NCI-H510A (cell line): Measurements from ENCODE around the gene IL17C.
A peak's percentile ranks its signal among the peaks of the same experiment; 100 is the strongest.

Experiments
- DNase-seq: peaks from one replicate; lab custom pipeline; 2025; lab: John Stamatoyannopoulos, UW

Gene IL17C

DNA sequence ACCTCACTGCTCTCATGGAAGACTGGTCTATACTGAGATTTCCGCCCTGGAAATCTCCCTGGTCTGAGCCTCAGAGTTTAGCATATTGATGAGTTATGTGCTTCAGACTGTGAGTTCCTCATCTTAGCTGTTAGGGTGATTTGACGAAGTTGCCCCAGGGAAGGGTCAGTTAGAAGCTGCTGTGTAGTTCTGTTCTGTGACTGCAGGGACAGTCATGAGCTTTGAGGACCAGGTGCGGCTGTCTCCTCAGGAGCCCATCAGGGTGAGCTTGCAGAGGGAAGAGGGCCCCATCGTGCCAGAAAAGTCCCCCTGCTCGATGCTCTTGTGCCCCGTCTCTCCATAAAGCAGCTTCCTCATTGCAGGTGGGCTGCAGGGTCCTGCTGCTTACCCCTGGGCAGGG is 28.3 kb upstream of the IL17C start:
- no peak for DNase-seq

DNA sequence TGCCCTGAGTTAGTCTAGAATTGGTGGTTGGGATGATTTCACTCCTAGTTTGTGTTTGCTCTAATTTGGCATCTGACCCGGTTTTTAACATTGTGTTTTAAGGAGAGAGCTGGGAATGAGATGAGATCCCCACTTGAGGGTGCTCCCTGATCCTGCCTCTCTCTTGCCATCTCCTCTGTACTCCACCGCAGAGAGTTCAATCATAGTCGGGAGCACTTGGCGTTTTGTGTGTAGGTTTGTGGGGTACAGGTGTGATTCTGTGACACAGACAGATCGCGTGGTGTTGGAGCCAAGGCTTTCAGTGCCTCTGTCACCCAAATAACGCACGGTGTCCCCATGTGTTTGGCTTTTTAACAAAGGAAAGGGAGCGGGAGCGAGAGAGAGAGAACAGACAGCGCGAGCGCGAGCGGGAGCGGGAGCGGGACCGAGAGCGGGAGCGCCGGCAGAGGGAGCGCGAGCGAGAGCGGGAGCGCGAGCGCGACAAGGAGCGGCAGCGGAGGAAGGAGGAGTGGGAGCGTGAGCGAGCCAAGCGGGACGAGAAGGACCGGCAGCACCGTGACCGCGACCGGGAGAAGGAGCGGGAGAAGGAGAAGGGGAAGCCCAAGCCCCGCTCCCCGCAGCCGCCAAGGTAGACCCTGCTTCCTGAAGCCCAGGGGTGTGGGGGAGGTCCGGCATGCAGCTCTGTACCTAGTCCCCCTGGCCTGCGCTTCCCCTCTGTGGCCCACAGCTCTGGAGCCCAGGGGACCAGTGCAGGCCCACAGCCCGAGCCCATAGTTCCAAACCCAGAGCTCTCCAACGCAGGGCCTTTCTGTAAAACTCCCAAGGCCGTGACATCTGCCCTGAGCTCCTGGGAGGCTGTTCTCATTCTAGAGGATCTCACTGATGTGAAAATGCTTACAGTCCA is 27.2 kb upstream of the IL17C start:
- no peak for DNase-seq

DNA sequence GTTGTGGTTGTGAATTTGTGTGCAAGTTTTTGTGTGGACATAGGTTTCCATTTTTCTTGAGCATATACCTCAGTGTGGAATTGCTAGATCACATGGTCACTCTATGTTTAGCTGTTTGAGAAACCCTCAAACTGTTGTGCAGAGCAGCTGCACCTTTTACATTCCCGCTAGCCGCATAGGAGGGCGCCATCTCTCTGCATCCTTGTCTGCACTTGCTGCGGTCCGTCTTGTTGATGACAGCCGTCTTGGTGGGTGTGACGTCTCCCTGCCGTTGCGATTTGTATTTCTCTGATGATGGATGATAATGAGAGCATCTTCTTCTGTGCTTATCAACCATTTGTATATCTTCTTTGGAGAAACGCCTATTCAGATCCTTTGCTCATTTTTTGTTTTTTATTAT is 25.1 kb upstream of the IL17C start:
- DNase-seq: no peak

DNA sequence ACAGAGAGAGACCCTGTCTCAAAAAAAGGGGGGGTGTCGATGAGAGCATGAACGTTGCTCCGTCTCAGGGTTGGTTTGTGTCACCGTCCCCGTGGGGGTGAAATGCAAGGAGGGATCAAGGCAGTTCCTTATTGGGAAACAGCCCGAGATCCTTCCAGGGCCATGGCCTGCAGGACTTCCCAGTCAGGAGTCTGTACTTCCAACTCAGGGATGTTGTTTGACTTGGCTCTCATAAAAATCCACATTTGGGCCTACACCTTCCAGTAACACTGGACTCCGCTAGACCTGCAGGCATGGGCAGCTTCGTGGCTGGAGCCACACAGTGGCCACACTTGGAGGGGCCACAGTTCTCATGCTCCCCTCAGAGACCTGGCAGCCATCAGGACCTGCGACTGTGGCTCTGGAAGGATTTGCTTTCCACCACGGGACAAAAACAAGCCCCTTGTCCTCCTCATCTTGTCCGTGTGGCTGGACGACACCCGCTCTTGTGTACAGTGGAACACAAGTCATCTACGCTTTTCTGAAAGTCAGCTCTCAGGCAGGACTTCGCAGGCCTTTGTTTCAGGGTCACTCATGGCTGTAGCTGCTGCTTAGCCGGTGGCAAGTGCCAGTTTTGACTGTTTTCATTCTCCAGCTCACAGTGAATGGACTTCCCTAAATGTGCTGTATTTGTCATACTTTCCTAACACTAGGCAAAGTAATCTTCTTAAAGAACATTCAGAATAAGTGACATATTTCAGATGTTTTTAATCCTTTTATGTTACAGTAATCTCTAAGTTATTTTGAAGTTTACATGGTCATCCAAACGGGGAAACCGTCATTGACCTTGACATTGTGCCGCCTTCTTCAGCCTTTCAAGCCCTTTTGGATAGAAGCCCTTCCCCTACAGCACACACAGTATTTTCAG is 24.2 kb upstream of the IL17C start:
- DNase-seq: no peak

DNA sequence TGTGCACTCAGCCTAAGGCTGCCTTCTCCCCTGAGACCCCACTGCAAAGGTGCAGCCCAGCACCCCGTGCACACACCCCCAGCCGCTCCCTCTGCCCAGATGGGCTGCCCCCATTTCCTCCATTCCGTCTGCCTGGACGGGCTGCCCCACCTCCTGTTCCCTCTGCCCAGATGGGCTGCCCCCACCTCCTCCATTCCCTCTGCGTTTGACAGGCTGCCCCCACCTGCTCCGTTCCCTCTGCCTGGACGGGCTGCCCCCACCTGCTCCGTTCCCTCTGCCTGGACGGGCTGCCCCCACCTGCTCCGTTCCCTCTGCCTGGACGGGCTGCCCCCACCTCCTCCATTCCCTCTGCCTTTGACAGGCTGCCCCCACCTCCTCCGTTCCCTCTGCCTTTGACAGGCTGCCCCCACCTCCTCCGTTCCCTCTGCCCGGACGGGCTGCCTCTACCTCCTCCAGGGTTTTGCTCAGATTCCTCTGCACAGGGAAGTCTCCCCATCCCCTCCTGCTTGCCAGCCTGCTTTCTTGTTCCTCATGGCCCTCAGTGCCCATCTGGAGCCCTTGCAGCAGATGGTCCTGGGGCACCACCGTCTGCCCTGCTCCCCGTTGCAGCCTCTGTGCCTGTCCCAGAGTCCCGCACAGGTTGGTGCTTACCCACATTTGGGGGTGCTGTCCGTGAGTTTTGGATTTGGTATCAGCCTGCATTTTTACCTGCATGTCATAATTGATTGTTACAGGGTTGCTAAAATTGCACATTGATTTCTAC is 23.4 kb upstream of the IL17C start:
- DNase-seq: no peak

DNA sequence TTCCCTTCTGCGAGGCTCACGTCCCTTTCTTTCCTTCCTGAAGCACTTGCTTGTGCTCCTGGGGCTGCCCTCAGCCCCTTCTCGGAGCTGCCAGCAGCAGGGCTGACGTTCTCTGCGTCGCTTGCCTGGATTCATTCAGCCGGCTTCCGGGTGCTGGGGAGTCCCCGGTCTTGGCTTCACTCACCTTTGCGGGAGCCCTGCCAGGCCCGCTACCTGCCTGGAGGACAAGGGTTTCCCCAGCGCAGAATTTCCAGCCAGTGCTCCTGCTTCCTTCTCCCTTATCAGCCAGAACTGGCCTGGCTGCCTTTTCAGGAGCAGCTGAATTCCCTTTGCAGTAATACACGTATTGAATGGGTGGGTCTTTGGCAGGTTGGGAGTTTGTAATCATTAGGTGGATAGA is 22.1 kb upstream of the IL17C start:
- DNase-seq: no peak

DNA sequence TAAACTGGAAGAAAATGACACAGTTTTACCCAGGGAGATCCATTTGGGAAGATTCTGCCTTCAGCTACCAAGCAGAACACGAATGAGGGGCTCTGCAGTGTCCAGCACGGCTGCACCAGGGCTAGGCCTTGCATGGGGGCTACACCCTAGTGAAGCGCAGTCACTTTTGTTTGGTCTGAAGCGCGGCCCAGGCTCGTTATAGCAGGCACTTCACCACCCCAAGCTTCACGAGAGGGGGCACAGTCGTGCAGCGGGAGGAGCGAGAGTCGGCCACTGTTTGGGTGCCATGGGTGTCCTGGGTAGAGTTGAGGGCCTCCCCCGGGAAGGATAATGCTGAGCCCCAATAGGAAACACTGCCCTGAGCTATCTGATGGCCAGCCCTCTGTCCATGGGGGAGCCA is 21.6 kb upstream of the IL17C start:
- no peak for DNase-seq

DNA sequence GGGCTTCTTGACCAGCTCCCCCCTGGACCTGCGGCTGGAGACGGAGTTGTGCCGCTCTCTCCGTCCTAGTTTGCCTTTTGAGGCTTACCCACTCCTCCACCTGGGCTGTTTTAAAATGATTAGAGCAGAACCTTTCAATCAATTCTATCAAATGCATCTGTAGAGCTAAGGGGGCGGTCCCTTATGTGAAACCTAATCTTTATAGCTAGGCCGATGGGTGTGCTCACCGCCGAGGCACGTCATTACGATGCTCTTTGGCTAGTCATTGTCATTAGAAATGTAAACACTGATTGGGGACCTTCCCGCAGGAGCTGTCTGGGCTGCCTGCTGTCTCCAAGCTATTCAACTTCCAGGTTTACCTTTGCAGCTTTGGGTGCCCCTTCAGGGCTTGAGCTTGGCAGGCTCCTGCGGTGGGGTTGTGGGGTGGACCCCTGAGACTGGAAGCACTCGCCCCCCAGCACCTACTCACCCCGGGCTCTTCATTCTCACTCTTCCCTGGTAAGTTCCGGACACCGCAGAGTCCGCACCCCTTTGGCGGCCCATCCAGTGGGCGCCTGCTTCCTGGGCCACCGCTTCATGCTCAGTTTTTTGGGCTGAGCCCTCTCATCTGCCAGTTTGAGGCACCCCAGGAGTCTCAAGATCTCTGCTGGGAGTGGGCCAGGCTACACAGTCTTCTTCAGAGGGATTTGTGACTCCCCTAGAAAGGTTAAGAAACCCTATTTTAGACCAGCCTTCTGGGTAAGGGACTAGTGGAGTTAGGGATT is 20.9 kb upstream of the IL17C start:
- peak; percentile 80 for DNase-seq

DNA sequence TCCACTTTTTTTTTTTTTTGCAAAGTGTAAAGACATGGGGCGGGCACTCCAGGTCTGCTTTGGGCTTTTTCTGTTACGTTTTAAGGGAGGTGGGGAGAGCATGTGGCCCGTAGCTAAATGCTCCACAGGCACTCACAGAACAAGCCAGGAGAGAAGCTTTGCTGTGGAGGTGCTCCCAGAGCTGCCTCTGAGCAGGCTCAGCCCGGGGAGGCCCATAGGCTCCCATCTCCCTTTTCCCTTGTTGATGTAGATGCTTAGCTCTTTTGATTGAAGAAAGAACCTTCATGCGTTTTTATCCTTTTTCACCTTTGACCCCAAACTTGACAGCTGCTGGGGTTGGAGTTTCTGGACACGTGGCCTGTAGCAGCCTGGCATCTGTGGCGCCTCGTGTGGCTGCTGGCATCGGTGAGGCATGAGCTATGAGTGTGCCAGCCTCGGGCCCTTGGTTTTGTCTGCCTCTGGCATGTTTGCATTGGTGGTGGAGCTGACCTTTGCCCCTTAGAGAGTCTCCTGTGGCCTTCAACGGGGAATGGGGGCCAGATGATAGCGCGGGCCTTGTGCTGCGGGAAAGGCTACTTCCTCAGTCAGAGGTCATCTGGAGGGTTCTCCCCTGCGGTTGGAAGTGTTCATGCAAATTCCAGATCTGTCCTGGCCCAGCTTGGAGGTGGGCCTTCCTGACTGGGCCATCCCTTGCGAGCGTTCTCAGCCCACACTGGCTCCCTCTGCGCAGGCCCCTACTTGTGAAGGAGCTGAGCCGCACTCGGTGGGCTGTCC is 20.0 kb upstream of the IL17C start:
- no peak for DNase-seq

DNA sequence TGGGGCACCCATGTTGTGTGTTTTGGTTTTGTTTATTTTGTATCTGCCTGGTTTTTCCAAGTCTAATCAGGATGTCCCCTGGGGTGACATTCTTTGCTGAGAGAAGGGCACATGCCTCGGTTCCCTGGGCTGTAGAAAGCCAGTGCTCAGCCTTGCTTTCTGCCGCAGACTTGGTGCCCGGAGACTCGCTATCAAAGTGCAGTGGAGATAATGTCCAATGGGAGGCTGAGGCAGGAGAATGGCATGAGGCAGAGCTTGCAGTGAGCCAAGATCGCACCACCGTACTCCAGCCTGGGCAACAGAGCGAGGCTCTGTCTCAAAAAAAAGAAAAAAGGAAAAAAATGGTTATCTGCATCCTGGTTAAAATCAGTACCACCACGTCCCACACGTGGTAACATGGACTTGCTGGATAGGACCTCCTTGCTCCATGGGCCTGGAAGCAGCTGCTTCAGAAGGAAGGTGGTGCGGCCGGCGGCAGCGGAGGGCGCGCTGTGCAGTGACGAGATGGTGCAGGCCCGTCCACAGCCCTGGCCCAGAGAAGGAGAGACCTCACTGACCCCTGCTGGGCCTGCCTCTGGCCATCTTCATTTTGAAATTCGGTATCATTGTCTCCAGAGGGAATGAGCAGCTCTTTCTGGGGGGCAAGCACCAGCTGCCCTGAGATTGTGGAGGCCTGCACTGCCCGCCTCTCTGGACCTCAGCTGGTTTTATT is 19.3 kb upstream of the IL17C start:
- DNase-seq: no peak

DNA sequence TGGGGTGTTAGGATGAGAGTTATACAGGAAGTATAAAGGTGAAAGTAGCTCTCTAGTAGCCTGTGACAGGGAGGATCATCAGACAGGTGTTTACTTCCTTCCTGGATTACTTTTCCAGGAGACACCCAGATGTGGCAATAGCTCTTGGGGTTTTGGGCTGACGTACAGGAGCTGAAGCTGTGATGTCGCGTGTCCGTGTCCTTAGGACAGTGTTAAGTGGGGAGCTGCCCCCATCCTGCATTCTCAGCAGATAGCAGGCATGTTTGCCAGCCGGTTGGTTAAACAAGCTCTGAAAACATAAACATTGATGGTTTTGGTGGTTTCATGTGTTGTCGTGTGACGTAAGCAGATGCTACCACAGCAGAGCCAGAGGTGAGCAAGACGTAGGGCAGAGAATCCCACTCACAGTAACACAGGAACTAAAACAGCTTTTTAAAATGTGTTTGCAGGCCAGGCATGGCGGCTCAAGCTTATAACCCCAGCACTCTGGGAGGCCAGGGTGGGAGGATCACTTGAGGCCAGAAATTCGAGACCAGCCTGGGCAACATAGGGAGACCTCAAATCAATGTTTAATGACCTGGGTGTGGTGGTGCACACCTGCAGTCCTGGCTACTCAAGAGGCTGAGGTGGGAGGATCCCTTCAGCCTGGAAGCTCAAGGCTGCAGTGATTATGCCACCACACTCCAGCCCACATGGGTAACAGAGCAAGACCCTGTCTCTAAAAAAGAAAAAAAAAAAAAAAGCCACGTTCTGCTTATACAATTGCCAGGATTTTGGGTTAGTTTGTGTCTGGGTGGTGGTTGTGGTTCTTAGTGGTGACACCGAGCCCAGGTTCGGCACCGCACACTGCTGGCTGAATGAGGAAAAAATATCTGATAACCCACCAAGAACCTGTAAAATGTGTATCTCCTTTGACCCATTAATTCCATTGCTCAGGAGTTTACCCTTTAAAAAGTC is 18.2 kb upstream of the IL17C start:
- DNase-seq: no peak

DNA sequence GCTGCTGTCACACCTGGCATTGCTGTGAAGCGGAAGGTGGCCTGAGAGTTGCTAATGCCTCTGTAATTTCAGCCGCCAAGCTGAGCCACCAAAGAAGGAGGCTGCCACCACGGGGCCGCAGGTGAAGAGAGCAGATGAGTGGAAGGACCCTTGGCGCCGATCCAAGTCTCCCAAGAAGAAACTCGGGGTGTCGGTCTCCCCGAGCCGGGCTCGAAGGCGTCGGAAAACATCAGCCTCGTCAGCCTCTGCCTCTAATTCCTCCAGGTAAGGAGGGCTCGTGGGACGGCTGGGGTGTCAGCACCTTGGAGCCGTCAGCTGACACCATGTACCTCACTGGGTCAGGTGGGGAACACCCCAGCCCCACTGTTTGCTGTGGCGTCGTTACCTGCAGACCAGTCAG is 16.2 kb upstream of the IL17C start:
- no peak for DNase-seq

DNA sequence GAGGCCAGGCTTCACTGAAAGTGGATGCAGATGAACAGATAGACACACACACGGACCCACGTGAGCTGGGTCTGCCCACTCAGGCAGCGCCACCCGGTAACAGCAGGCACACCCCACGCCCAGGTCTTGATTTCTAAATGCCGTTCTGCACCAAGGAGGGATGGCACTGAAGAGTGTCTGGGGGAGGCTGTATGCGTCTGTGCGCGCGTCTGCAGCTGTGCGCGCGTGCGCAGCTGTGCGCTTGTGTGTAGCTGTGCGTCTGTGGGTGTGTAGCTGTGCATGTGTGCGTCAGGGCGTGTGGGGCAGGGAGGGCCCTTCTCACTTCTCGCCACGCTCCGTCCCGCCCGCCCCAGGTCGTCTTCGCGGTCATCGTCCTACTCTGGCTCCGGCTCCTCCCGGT is 15.5 kb upstream of the IL17C start:
- no peak for DNase-seq

DNA sequence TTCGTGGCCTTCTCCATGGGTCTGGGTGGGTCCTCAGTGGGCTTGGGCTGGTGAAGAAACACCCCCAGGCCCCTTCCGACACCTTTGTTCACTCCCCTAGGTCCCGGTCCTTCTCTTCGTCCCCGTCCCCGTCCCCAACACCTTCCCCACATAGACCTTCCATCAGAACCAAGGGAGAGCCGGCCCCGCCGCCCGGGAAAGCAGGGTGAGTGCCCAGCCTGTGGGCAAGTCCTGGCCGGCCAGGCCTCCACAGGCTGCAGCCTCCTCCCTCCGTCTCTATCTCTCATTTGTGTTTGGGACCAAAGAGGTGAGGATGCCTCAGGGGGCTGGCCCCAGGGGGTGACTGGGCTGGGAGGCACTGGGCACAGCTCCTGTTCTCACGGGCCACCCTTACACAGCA is 14.5 kb upstream of the IL17C start:
- DNase-seq: no peak

DNA sequence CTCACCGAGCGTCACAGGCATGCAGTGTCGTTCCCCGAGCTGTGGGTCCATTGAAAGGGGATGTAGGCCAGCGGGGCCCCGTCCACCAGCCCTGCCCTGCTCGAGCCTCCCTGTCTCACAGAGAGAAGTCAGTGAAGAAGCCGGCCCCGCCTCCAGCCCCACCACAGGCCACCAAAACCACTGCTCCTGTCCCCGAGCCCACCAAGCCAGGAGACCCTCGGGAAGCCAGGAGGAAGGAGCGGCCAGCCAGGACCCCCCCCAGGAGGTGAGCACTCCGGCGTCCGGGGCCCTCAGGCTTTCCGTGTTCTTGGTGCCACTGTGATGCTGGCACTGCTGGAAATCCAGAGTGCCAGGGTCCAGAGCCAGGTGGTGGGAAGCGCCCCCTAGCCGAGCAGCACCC is 13.9 kb upstream of the IL17C start:
- DNase-seq: no peak

DNA sequence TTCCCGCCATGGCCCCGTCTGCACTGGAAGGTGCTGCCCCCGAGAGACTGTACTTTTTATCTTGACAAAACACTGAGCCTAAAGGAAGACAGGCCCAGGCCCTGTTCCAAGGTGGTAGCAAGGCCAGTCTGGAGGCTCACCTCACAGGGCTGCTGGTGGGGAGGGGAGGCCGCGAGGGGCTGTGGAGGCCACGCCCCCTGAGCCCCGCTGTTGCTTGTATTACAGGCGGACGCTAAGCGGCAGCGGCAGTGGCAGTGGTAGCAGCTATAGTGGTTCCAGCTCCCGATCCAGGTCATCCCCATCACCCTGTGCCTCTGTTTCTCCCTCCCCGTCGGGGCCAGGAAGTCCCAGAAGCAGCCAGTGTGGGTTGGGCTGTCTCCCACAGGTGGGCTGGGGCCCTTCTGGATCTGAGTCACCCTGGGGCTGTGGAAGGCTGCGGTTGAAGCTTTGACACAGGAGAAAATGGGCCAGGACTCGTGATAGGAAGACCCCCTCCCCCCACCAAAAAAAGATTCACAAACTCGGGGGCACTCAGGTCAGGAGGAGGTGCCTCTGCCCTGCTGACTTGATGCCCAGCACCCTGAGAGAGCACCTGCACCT is 13.3 kb upstream of the IL17C start:
- DNase-seq: no peak

DNA sequence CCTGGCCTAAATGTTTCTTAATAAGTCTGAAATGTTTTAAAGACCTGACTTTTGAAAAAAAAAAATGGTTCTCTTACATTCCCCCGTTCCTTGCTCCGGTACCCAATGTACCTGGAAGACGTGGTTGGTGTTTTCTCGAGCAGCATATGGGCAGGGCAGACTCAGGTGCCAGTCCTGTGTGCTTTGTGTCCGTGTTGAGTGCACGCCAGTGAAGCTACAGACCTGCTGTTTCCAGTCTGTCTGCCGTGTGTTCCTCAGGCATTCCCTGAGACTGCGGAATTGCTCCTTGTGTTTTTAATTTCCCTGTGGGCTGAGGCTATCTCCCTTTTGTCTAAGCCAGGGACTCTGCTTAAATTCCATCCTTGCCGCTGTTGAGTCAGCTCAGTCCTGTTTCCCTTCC is 11.7 kb upstream of the IL17C start:
- no peak for DNase-seq

DNA sequence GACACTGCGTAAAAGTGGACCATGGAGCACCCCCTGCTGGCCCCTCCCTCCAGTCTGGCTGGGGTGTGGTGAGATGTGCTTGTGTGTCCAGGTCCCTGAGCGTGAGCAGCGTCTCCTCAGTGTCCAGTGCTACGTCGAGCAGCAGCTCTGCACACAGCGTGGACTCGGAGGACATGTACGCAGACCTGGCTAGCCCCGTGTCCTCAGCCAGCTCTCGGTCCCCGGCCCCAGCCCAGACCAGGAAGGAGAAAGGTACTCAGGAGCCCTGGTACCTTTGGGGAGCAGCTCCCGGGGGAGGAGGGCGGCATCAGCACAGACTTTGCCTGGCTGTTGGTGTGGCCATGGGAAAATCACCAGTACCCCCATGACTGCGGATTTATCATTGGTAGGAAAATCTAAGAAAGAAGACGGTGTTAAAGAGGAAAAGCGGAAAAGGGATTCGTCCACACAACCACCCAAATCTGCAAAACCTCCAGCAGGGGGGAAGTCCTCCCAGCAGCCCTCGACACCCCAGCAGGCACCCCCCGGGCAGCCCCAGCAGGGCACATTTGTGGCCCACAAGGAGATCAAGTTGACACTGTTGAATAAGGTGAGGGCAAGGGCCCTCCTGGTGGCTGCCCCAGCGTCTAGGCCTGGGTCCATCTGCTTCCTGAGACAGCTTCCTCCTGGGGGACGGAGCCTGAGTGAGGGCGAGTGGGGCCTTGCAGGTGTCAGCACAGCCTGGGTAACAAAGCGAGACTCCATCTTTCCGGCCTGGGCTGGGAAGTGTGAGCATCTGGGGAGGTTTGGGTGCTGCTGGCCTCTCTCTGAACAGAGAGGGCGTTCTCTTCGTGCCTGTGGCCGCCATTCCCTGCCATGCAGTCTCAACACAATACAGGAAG is 10.6 kb upstream of the IL17C start:
- no peak for DNase-seq
